GM12872 (cell line): ENCODE results near the gene CATSPERE.

Experiments
- CTCF ChIP-seq: IDR thresholded peaks from 3 replicates; pipeline ENCODE4 v1.5.1; 2011; ENCODE audit warnings: low read depth, mild to moderate bottlenecking, low read length, moderate library complexity; ENCODE audit not compliant: insufficient read depth

Gene CATSPERE

GRCh38 chr1:244652623-244653438, 191.8 kb downstream of the CATSPERE start, which contains the start of gene DESI2:
TSS of gene DESI2 (plus strand) at chr1:244653126. CDS start at chr1:244653314, 188 bp downstream.
- TF ChIP-seq CTCF, result peak; percentile 57

DNA sequence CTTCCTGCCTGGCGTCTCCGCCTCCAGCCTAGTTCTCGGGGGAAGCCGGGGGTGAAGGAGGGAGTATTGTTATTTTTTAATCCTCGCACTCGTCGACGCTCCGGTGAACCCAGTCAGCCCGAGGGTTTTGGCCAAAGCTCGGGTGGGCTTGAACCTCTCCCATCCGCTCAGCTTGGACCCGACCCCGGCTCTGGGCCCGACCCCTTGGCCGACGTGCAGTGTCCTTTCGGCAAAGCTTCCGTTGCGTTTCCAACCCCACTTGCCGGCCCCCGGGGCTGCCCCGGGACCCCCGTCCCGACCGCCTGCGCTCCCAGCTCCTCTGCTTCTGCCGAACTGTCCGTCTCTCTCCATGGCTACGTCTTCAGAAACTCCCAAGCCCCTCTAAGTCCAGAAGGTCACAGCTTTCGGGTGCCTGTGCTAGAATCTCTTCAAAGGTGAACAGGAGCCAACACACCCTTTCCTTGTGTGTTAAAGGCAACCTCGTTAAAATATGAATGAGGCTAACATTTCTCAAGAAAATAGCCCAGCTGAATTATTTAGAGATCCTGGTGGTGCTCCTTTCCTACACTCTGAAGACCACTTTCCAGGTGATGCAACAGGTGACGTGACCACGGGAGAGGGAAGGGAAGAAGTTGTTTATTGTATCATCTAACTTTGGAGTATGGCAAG, 192.5 kb downstream of the CATSPERE start:
- no peak for TF ChIP-seq CTCF

DNA sequence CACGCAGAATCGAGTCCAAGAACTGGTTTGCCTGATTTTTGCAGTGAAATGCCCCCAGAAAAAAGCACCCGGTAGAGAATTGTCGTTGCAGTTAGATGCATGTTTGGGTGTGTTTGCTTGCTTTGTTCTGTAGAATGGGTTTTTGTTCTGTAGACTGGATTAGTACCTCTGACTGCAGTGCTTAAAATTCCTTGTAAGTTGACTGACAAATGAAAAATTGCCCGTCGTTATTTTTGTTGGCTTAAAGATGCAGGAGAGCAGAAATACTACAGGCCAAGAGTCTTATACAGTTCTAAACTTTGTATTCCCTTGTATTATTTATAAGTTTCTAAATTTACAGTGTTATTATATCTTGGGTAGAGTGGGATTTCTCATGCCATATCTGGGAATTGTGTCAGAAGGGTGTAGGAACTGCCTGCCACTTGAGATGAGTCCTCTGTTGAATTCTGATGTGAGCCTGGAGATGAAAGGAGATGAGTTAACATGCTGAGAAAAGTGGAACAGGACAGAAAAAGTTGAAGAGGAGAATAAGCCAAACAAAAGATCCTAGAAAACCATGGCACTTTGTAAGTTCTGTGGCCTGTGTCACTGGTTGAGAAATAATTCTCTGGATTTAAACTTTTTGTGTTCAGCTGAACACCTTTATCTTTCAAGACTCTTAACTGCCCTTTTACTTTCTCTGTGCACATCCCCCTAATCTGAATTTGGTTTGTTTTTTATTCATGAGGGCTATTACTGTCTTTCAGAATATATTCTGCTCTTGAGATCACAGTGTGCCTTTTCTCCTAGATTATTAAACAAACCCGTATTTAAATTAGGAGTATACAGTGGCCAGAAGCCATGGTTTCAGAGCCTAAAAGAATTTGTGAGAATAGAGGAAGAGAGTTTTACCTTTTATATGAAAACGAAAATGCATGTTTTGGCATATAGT, 193.3 kb downstream of the CATSPERE start:
- TF ChIP-seq CTCF, result no peak

DNA sequence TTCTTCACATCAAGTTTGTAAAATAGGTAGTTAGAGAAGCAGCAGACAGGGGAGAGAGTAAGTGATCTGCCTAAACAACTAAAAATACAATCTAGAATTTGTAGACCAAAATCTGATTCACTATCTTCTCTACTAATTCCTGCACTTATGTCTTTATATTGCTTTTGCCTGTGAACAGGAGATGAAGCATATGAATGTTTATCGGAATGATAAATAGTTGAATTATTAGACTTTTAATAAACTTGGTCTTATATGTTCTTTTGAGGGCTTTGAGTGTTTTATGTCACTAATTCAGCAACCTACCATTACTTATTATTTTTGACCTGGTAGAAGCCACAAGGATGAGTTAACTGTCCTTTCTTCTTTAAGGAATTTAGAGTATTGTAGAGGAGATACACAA, 194.1 kb downstream of the CATSPERE start:
- no peak for TF ChIP-seq CTCF

GRCh38 chr1:244657421-244657820, 196.3 kb downstream of the CATSPERE start:
- no peak for TF ChIP-seq CTCF

DNA sequence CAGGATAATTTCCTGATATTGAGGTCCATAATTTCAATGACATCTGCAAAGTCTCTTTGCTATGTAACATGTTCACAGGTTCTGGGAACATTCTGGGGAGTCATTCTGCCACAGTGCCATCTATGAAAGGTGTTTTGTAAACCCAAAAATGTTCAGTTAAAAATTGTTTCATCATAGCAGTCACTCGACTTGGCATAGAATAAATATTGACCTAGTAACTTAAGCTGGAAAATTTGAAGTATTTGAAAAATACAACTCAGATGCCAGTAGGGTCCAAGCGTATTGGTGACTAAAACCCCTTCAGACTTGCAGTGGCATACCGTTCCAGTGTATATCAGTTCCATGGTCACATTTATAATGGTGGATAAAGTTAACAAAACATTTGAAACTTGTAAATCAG, 198.6 kb downstream of the CATSPERE start:
- TF ChIP-seq CTCF, result no peak

DNA sequence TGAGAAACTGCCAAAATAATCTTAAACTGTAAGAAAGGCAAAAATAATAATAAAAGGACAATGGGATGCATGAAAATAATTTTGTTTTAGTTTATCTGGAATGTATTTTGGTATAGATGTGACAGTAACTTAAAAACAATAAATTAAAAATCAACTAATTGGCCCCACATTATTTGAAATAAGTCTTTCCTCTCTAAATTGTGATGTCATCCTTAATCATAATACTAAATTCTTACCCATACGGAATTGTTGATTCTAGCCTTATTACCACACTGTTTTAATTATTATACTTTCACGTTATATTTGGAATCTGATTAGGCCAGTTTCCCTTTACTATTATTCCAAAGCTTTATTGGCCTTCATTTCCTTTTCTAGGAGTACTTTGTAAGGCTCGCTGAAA, 199.5 kb downstream of the CATSPERE start:
- TF ChIP-seq CTCF, result no peak
